PFSK-1 (cell line): Measurements from ENCODE around the gene MUS81.

Source experiments
- FOXP2 ChIP-seq: optimal IDR thresholded peaks from 2 replicates; pipeline ENCODE3; 2011; ENCODE audit warnings: borderline replicate concordance, control low read depth, inconsistent platforms; ENCODE audit not compliant: insufficient read depth; ENCODE audit errors: extremely low read length, extremely low read depth
- POLR2AphosphoS5 ChIP-seq: IDR thresholded peaks from 2 replicates; pipeline ENCODE4 v1.6.1; 2012; ENCODE audit warnings: low read depth, mild to moderate bottlenecking, control low read depth, low read length, moderate library complexity
- REST ChIP-seq, 2 experiments: IDR thresholded peaks; 2 replicates each; pipeline versions ENCODE4 v1.6.1 to v1.8.0; 2011 to 2012; ENCODE audit warnings: low read depth in 2 of 2, low read length in 2 of 2, control low read depth in 1 of 2, inconsistent platforms in 1 of 2, mild to moderate bottlenecking in 1 of 2, moderate library complexity in 1 of 2; ENCODE audit not compliant: insufficient read depth in 1 of 2
- SIN3A ChIP-seq: IDR thresholded peaks from 2 replicates; pipeline ENCODE4 v1.6.1; 2012; ENCODE audit warnings: mild to moderate bottlenecking, low read length, moderate library complexity, borderline replicate concordance; ENCODE audit not compliant: insufficient read depth
- TAF1 ChIP-seq: IDR thresholded peaks from 2 replicates; pipeline ENCODE4 v1.6.1; 2012; ENCODE audit warnings: low read length, control low read depth, borderline replicate concordance; ENCODE audit not compliant: insufficient read depth

Gene MUS81

DNA sequence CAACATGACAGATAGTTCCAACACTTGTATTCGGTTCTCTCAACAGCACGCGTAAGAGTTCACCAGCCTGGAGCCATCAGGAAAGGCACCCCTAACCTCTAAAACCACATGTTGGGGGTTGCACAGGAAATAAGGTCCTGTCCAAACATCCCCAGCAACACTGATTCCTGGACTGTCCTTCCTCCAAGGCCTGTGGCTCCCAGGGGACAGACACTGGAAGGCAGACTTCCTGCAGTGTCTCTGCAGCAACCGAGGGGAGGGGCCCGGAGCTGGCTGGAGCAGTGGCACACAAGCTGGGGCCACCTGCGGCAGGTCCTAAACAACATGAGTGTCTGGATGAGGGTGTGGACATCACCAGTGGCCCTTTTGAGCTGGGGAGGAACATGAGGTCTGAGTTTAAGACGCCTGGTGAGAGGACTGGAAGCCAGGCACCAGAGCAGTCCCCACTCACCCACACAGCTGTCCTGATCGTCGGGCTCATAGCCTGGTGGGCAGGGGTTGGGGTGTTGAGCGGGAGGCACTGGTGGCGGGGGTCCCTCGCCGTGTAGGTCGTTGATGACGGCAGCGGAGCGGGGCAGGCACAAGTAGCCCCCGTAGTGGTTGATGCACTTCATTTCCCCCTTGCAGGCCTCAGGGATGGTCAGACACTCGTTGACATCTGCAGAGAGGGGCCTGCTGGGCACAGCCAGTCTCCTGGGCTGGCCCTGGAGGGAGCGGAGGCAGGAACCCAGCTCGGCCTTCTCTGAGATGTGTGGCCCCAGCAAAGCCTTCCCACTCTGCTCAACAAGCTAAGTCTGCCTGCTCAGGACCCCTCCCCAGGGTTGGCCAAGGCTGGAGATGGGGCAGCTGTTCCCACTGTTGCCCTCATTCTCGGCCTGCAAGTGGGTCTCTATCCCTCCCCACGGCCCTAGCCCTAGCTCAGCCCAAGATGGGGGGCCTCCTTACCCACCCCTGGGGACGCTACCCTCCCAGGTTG is 10.8 kb downstream of the MUS81 start:
- TF ChIP-seq TAF1 (no peak), FOXP2 (no peak), POLR2AphosphoS5 (no peak), REST (IDR thresholded peaks at IDR 0.05; ENCODE audit: insufficient read depth in 1 of 2, low read depth in 2 of 2, low read length in 2 of 2) (no peak), SIN3A (no peak)

GRCh38 chr11:65871811-65872548 is 11.7 kb downstream of the MUS81 start:
- no peak for TF ChIP-seq TAF1
- no peak for TF ChIP-seq REST (IDR thresholded peaks at IDR 0.05; ENCODE audit: insufficient read depth in 1 of 2, low read depth in 2 of 2, low read length in 2 of 2)
- TF ChIP-seq FOXP2: no peak

GRCh38 chr11:65872586-65873317 is 12.5 kb downstream of the MUS81 start, which contains the start of gene EFEMP2:
Gene EFEMP2 (minus strand): TSS chr11:65872800. CDS start chr11:65872354, 446 bp downstream.
- TF ChIP-seq FOXP2 (no peak), TAF1 (no peak), SIN3A (no peak), POLR2AphosphoS5 (no peak), REST (IDR thresholded peaks at IDR 0.05; ENCODE audit: insufficient read depth in 1 of 2, low read depth in 2 of 2, low read length in 2 of 2) (no peak)

GRCh38 chr11:65873318-65874156 is 13.3 kb downstream of the MUS81 start:
- no peak for TF ChIP-seq FOXP2
- no peak for TF ChIP-seq REST (IDR thresholded peaks at IDR 0.05; ENCODE audit: insufficient read depth in 1 of 2, low read depth in 2 of 2, low read length in 2 of 2)
- 0 out of 2 replicates have a peak, but pooled peaks have one; percentile 11 for TF ChIP-seq SIN3A
- TF ChIP-seq TAF1: 0 out of 2 replicates have a peak, but pooled peaks have one; percentile 34
- peak; percentile 83 for TF ChIP-seq POLR2AphosphoS5
